ENCODE data around the gene ARRDC5. TPM values are rescaled to one million over a fixed set of nuclear protein-coding genes. Genes with fewer than 3 reads are reported as not detected.
A peak's percentile ranks its signal among the peaks of the same experiment; 100 is the strongest.
"Not testable (repeated sequence)": the region's sequence is repeated elsewhere in the genome, so short reads cannot be mapped to it uniquely, and the experiment has no call there.

Gene ARRDC5
- polyA plus RNA-seq, 1 donor (not counting 4 experiments of a cell fraction or from before 2014, with no cell fraction given): not detected

DNA sequence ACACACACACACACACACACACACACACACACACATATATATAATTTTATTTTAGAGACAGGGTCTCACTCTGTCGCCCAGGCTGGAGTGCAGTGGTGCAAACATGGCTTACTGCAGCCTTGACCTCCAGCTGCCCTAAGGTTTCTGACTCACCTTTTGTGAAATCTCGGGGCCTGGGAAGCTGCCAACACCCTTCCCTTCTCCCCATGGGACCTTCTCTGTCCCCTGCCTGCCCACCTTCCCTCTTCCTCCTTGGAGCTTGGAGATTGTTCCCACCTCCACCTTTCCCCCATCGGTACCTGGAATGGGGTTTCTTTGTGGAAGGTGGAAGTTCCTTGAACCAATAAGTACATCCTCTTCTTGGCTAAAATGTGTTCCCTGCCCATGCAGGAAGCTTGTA, 6.3 kb downstream of the ARRDC5 start:
- H3K27ac ChIP-seq (ENCODE audit: control insufficient read depth, insufficient read depth, low read length): no peak overlapping the region
- TF ChIP-seq, protein P1, sequence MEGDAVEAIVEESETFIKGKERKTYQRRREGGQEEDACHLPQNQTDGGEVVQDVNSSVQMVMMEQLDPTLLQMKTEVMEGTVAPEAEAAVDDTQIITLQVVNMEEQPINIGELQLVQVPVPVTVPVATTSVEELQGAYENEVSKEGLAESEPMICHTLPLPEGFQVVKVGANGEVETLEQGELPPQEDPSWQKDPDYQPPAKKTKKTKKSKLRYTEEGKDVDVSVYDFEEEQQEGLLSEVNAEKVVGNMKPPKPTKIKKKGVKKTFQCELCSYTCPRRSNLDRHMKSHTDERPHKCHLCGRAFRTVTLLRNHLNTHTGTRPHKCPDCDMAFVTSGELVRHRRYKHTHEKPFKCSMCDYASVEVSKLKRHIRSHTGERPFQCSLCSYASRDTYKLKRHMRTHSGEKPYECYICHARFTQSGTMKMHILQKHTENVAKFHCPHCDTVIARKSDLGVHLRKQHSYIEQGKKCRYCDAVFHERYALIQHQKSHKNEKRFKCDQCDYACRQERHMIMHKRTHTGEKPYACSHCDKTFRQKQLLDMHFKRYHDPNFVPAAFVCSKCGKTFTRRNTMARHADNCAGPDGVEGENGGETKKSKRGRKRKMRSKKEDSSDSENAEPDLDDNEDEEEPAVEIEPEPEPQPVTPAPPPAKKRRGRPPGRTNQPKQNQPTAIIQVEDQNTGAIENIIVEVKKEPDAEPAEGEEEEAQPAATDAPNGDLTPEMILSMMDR (optimal IDR thresholded peaks at IDR 0.05 in 1 of 3, IDR thresholded peaks at IDR 0.05 in 1 of 3, conservative IDR thresholded peaks at IDR 0.05 in 1 of 3; ENCODE audit: extremely low read depth in 1 of 3, insufficient read depth in 2 of 3, low read length in 3 of 3): no peak
- no peak for TF ChIP-seq EZH2 (IDR thresholded peaks at IDR 0.05; ENCODE audit: low read length)
- dilution Hi-C loops (cut with MboI; ENCODE audit: extremely low pct_ligation_motif_present, low sequenced_read_pairs): no loop called here
- no peak overlapping the region for H3K4me2 ChIP-seq (ENCODE audit: control insufficient read depth, extremely low read depth, insufficient read depth, low read depth, low read length)
- peaks cover 4% of the 10 kb centered on the region for H3K4me1 ChIP-seq (ENCODE audit: control insufficient read depth, extremely low read depth, insufficient read depth, low read length)
- no peak for FAIRE-seq
- H2AFZ ChIP-seq (ENCODE audit: control insufficient read depth, low read length): no peak overlapping the region
- H3K4me3 ChIP-seq (ENCODE audit: control insufficient read depth in 2 of 3, extremely low read depth in 1 of 3, insufficient read depth in 2 of 3, low read depth in 1 of 3, low read length in 3 of 3): no peak overlapping the region
- no peaks in the 10 kb centered on the region for H3K9me1 ChIP-seq (ENCODE audit: control insufficient read depth, extremely low read depth, insufficient read depth, low read length)
- H4K20me1 ChIP-seq (ENCODE audit: control insufficient read depth, extremely low read depth, insufficient read depth, low read length): no peaks in the 10 kb centered on the region
- DNase-seq (ENCODE audit: low read depth, low spot score): no peak
- no peaks in the 10 kb centered on the region for H3K79me2 ChIP-seq (ENCODE audit: control insufficient read depth, insufficient read depth, low read length)
- no peaks in the 10 kb centered on the region for H3K36me3 ChIP-seq (ENCODE audit: control insufficient read depth in 2 of 2, extremely low read depth in 1 of 2, insufficient read depth in 2 of 2, low read length in 2 of 2)
- H3K9me3 ChIP-seq (ENCODE audit: control insufficient read depth, low read depth, low read length): no peaks in the 10 kb centered on the region
- H3K9ac ChIP-seq (ENCODE audit: control insufficient read depth, extremely low read depth, insufficient read depth, low read length): no peak overlapping the region
- no peaks in the 10 kb centered on the region for H3K27me3 ChIP-seq (ENCODE audit: control insufficient read depth, extremely low read depth, insufficient read depth, low read length)

DNA sequence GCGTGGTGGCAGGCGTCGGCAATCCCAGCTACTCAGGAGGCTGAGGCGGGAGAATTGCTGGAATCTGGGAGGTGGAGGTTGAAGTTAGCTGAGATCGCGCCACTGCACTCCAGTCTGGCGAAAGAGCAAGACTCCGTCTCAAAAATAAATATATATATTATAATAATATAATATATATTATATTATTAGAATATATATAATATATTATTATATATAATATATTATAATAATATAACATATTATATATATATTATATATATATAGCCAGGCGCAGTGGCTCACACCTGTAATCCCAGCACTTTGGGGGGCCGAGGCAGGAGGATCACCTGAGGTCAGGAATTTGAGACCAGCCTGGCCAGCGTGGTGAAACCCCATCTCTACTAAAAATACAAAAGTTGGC, 9.7 kb downstream of the ARRDC5 start:
- DNase-seq (ENCODE audit: low read depth, low spot score); H3K27ac ChIP-seq (ENCODE audit: control insufficient read depth, insufficient read depth, low read length); H3K4me2 ChIP-seq (ENCODE audit: control insufficient read depth, extremely low read depth, insufficient read depth, low read depth, low read length); H2AFZ ChIP-seq (ENCODE audit: control insufficient read depth, low read length); H3K79me2 ChIP-seq (ENCODE audit: control insufficient read depth, insufficient read depth, low read length); FAIRE-seq; H3K9ac ChIP-seq (ENCODE audit: control insufficient read depth, extremely low read depth, insufficient read depth, low read length); H4K20me1 ChIP-seq (ENCODE audit: control insufficient read depth, extremely low read depth, insufficient read depth, low read length); H3K4me3 ChIP-seq (ENCODE audit: control insufficient read depth in 2 of 3, extremely low read depth in 1 of 3, insufficient read depth in 2 of 3, low read depth in 1 of 3, low read length in 3 of 3); H3K27me3 ChIP-seq (ENCODE audit: control insufficient read depth, extremely low read depth, insufficient read depth, low read length); H3K9me1 ChIP-seq (ENCODE audit: control insufficient read depth, extremely low read depth, insufficient read depth, low read length); H3K9me3 ChIP-seq (ENCODE audit: control insufficient read depth, low read depth, low read length); dilution Hi-C loops (cut with MboI; ENCODE audit: extremely low pct_ligation_motif_present, low sequenced_read_pairs); H3K36me3 ChIP-seq (ENCODE audit: control insufficient read depth in 2 of 2, extremely low read depth in 1 of 2, insufficient read depth in 2 of 2, low read length in 2 of 2): not testable (repeated sequence)
- peaks cover 11% of the 10 kb centered on the region for H3K4me1 ChIP-seq (ENCODE audit: control insufficient read depth, extremely low read depth, insufficient read depth, low read length)

- no peak overlapping the region for H2AFZ ChIP-seq (ENCODE audit: control insufficient read depth, low read length)
- dilution Hi-C loops (cut with MboI; ENCODE audit: extremely low pct_ligation_motif_present, low sequenced_read_pairs): no loop called here
- no peak overlapping the region for H3K9ac ChIP-seq (ENCODE audit: control insufficient read depth, extremely low read depth, insufficient read depth, low read length)
These were observed 11.6 kb downstream of the ARRDC5 start for GRCh38 chr19:4891066-4891465.

More at GRCh38 chr19:4891066-4891465, 11.6 kb downstream of the ARRDC5 start:
- H3K79me2 ChIP-seq (ENCODE audit: control insufficient read depth, insufficient read depth, low read length): no peaks in the 10 kb centered on the region
- H3K9me1 ChIP-seq (ENCODE audit: control insufficient read depth, extremely low read depth, insufficient read depth, low read length): no peaks in the 10 kb centered on the region
- no peak overlapping the region for H3K27ac ChIP-seq (ENCODE audit: control insufficient read depth, insufficient read depth, low read length)
- DNase-seq (ENCODE audit: low read depth, low spot score) (no peak), FAIRE-seq (peak; percentile 48)
- no peak for TF ChIP-seq EZH2 (IDR thresholded peaks at IDR 0.05; ENCODE audit: low read length)
- TF ChIP-seq, protein P1 (optimal IDR thresholded peaks at IDR 0.05 in 1 of 3, IDR thresholded peaks at IDR 0.05 in 1 of 3, conservative IDR thresholded peaks at IDR 0.05 in 1 of 3; ENCODE audit: extremely low read depth in 1 of 3, insufficient read depth in 2 of 3, low read length in 3 of 3): no peak
- H3K4me2 ChIP-seq (ENCODE audit: control insufficient read depth, extremely low read depth, insufficient read depth, low read depth, low read length): no peak overlapping the region
- H4K20me1 ChIP-seq (ENCODE audit: control insufficient read depth, extremely low read depth, insufficient read depth, low read length): no peaks in the 10 kb centered on the region
- no peak overlapping the region for H3K4me3 ChIP-seq (ENCODE audit: control insufficient read depth in 2 of 3, extremely low read depth in 1 of 3, insufficient read depth in 2 of 3, low read depth in 1 of 3, low read length in 3 of 3)
- no peaks in the 10 kb centered on the region for H3K36me3 ChIP-seq (ENCODE audit: control insufficient read depth in 2 of 2, extremely low read depth in 1 of 2, insufficient read depth in 2 of 2, low read length in 2 of 2)
- H3K27me3 ChIP-seq (ENCODE audit: control insufficient read depth, extremely low read depth, insufficient read depth, low read length): no peaks in the 10 kb centered on the region
- no peaks in the 10 kb centered on the region for H3K9me3 ChIP-seq (ENCODE audit: control insufficient read depth, low read depth, low read length)
- peaks cover 7% of the 10 kb centered on the region for H3K4me1 ChIP-seq (ENCODE audit: control insufficient read depth, extremely low read depth, insufficient read depth, low read length)

Measured in keratinocyte (primary cell).